DND-41 (cell line): Measurements from ENCODE around the gene PDE4A.

Source experiments
- ATAC-seq: fragments of 200-7000 bp; cut with Tn5 transposase; 3 replicates; pipeline ENCODE4 v1.9.1; 2021; ENCODE audit warnings: low read depth; ENCODE audit not compliant: insufficient read depth
- DNase-seq: peaks from one replicate; pipeline ENCODE4 v3.0.0-alpha.2; 2020
- H2AFZ ChIP-seq: 2 replicates; pipeline ENCODE4 v1.6.0; 2012; ENCODE audit warnings: low read depth, low read length
- H3K27ac ChIP-seq: 2 replicates; pipeline ENCODE4 v1.5.1; 2012; ENCODE audit warnings: low read length, inconsistent platforms
- H3K27me3 ChIP-seq: fragments of 200-600 bp; sonication (generic); 2 replicates; pipeline ENCODE4 v1.6.0; 2012; ENCODE audit warnings: low read length, mild to moderate bottlenecking, inconsistent platforms; ENCODE audit not compliant: insufficient read depth, poor library complexity
- H3K36me3 ChIP-seq: 2 replicates; pipeline ENCODE4 v1.5.1; 2012; ENCODE audit warnings: low read length, inconsistent platforms; ENCODE audit not compliant: insufficient read depth
- H3K4me1 ChIP-seq: 2 replicates; pipeline ENCODE4 v1.5.1; 2012; ENCODE audit warnings: mild to moderate bottlenecking, low read length; ENCODE audit not compliant: insufficient read depth
- H3K4me2 ChIP-seq: 2 replicates; pipeline ENCODE4 v1.6.0; 2012; ENCODE audit warnings: mild to moderate bottlenecking, moderate library complexity, low read length, inconsistent platforms; ENCODE audit not compliant: insufficient read depth
- H3K4me3 ChIP-seq, 2 experiments: fragments of 200-600 bp in 1 of 2; shearing (Covaris generic) in 1 of 2; 2 replicates each; pipeline ENCODE4 v1.5.1; 2012 to 2016; ENCODE audit warnings: inconsistent platforms in 2 of 2, low read length in 2 of 2, mild to moderate bottlenecking in 2 of 2, low read depth in 1 of 2, moderate library complexity in 1 of 2
- H3K79me2 ChIP-seq: 2 replicates; pipeline ENCODE4 v1.6.0; 2012; ENCODE audit warnings: low read length, inconsistent platforms; ENCODE audit not compliant: insufficient read depth
- H3K9ac ChIP-seq: 2 replicates; pipeline ENCODE4 v1.6.0; 2012; ENCODE audit warnings: low read depth, mild to moderate bottlenecking, inconsistent platforms, low read length, moderate library complexity
- H3K9me3 ChIP-seq: 2 replicates; pipeline ENCODE4 v1.5.1; 2012; ENCODE audit warnings: low read length, moderate library complexity, mild to moderate bottlenecking, inconsistent platforms; ENCODE audit not compliant: insufficient read depth, severe bottlenecking
- H4K20me1 ChIP-seq: 2 replicates; pipeline ENCODE4 v1.6.0; 2012; ENCODE audit warnings: low read length; ENCODE audit not compliant: insufficient read depth
- EZH2 ChIP-seq: IDR thresholded peaks from 3 replicates; pipeline ENCODE4 v1.6.1; 2012; ENCODE audit warnings: borderline replicate concordance, low read depth, mild to moderate bottlenecking, moderate library complexity, low read length, inconsistent platforms; ENCODE audit not compliant: severe bottlenecking
- TF ChIP-seq, protein P1 (sequence below): IDR thresholded peaks from 2 replicates; pipeline ENCODE4 v1.5.1; 2012; ENCODE audit warnings: borderline replicate concordance, low read length, moderate library complexity, mild to moderate bottlenecking; ENCODE audit not compliant: poor library complexity, severe bottlenecking; ENCODE audit errors: extremely low read depth

PDE4A gene

DNA sequence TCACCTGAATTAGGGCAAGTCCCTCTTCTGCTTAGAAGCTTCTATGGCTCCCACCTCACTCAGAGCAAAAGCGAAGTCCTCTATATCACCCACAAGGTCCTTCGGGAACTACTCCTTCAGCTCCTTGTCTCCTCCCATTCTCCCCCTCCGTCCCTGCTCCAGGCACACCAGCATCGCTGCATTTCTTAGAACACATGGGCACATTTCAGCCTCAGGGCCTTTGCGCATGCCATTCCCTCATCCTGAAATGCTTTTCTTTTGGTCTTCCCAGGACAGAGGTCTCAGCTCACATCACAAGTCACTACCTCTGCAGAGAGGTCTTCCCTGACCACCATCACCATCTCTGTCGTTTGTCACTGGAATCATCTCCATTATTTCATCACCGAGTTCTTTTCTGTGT is 92.9 kb downstream of the PDE4A start:
- Histone ChIP-seq H3K36me3 (no peaks in the 10 kb centered on the region), H3K27me3 (no peaks in the 10 kb centered on the region), H3K79me2 (no peaks in the 10 kb centered on the region), H2AFZ (no peak overlapping the region), H3K4me1 (peaks cover 7% of the 10 kb centered on the region), H3K9me3 (no peaks in the 10 kb centered on the region), H4K20me1 (no peaks in the 10 kb centered on the region), H3K27ac (no peak overlapping the region), H3K4me3 (no peak overlapping the region), H3K4me2 (no peak overlapping the region), H3K9ac (no peak overlapping the region)
- DNase-seq (no peak), ATAC-seq (no peak)
- TF ChIP-seq, protein P1, sequence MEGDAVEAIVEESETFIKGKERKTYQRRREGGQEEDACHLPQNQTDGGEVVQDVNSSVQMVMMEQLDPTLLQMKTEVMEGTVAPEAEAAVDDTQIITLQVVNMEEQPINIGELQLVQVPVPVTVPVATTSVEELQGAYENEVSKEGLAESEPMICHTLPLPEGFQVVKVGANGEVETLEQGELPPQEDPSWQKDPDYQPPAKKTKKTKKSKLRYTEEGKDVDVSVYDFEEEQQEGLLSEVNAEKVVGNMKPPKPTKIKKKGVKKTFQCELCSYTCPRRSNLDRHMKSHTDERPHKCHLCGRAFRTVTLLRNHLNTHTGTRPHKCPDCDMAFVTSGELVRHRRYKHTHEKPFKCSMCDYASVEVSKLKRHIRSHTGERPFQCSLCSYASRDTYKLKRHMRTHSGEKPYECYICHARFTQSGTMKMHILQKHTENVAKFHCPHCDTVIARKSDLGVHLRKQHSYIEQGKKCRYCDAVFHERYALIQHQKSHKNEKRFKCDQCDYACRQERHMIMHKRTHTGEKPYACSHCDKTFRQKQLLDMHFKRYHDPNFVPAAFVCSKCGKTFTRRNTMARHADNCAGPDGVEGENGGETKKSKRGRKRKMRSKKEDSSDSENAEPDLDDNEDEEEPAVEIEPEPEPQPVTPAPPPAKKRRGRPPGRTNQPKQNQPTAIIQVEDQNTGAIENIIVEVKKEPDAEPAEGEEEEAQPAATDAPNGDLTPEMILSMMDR, result no peak
- no peak for TF ChIP-seq EZH2

GRCh38 chr19:10514211-10515145 is 94.1 kb downstream of the PDE4A start:
- H3K27ac ChIP-seq, result no peak overlapping the region
- no peaks in the 10 kb centered on the region for H3K9me3 ChIP-seq
- no peaks in the 10 kb centered on the region for H4K20me1 ChIP-seq
- H3K36me3 ChIP-seq, result no peaks in the 10 kb centered on the region
- H3K9ac ChIP-seq, result no peak overlapping the region
- no peaks in the 10 kb centered on the region for H3K27me3 ChIP-seq
- DNase-seq, result no peak
- H2AFZ ChIP-seq, result no peak overlapping the region
- no peak overlapping the region for H3K4me2 ChIP-seq
- no peaks in the 10 kb centered on the region for H3K79me2 ChIP-seq
- no peak overlapping the region for H3K4me3 ChIP-seq
- ATAC-seq, result no peak
- TF ChIP-seq, protein P1, result no peak
- TF ChIP-seq EZH2, result no peak
- H3K4me1 ChIP-seq, result no peaks in the 10 kb centered on the region

GRCh38 chr19:10516064-10516385 is 95.7 kb downstream of the PDE4A start:
- Histone ChIP-seq H3K79me2 (no peaks in the 10 kb centered on the region), H3K4me3 (no peak overlapping the region), H3K4me2 (no peak overlapping the region), H3K27me3 (no peaks in the 10 kb centered on the region), H3K9me3 (no peaks in the 10 kb centered on the region), H2AFZ (no peak overlapping the region), H3K36me3 (no peaks in the 10 kb centered on the region), H3K9ac (no peak overlapping the region), H3K4me1 (no peaks in the 10 kb centered on the region), H3K27ac (no peak overlapping the region), H4K20me1 (no peaks in the 10 kb centered on the region)
- DNase-seq (no peak), ATAC-seq (no peak)
- TF ChIP-seq, protein P1, result no peak
- no peak for TF ChIP-seq EZH2
